ENCODE measurements around the gene TMEM212. TPM values are rescaled to one million over a fixed set of nuclear protein-coding genes. Genes with fewer than 3 reads are reported as not detected.

Gene TMEM212
- polyA plus RNA-seq, 2 donors, result not detected

- H3K4me3 ChIP-seq (ENCODE audit: low read depth in 1 of 2, low read length in 2 of 2), result no peak overlapping the region
- no peaks in the 10 kb centered on the region for H3K36me3 ChIP-seq (ENCODE audit: control insufficient read depth in 2 of 2, insufficient read depth in 2 of 2, low read length in 1 of 2)
- no peak overlapping the region for H3K27ac ChIP-seq (ENCODE audit: low read depth in 2 of 2, low read length in 1 of 2)
- peaks cover 0 to 2% of the 10 kb centered on the region in 2 donors for H3K4me1 ChIP-seq (ENCODE audit: control insufficient read depth in 2 of 2, insufficient read depth in 2 of 2, low read length in 1 of 2)
- no peaks in the 10 kb centered on the region for H3K27me3 ChIP-seq (ENCODE audit: control insufficient read depth in 1 of 2, insufficient read depth in 2 of 2, low read length in 2 of 2)
- 91 to 92% methylated on average over 4 of the region's 4 CpGs for WGBS, 2 donors
- H3K9me3 ChIP-seq (ENCODE audit: control insufficient read depth in 2 of 2, insufficient read depth in 1 of 2, low read depth in 1 of 2, low read length in 1 of 2), result no peaks in the 10 kb centered on the region
Measured at GRCh38 chr3:171880101-171880870, 37.1 kb downstream of the TMEM212 start.

DNA sequence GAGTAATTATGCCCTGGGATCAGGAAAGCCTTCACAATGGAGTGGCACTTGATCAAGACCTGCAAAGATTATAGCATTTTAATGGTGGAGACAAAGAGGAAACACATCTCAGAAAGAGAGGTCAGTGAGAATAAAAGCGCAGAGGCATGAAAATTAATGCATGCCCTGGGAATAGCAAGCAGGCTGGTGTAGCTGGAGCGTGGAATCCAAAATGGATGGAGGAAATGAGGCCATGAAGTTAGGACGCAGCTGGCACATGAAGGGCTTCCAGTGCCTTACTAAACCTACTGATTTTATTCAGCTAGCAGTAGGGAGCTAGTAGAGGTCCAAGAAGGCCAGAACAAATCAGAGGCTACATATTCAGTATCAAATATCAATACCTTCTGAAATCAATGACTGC lies 38.1 kb downstream of the TMEM212 start:
- Histone ChIP-seq H3K27ac (ENCODE audit: low read depth in 2 of 2, low read length in 1 of 2) (no peak overlapping the region), H3K4me1 (ENCODE audit: control insufficient read depth in 2 of 2, insufficient read depth in 2 of 2, low read length in 1 of 2) (no peaks in the 10 kb centered on the region), H3K9me3 (ENCODE audit: control insufficient read depth in 2 of 2, insufficient read depth in 1 of 2, low read depth in 1 of 2, low read length in 1 of 2) (no peaks in the 10 kb centered on the region), H3K4me3 (ENCODE audit: low read depth in 1 of 2, low read length in 2 of 2) (no peak overlapping the region), H3K36me3 (ENCODE audit: control insufficient read depth in 2 of 2, insufficient read depth in 2 of 2, low read length in 1 of 2) (no peaks in the 10 kb centered on the region), H3K27me3 (ENCODE audit: control insufficient read depth in 1 of 2, insufficient read depth in 2 of 2, low read length in 2 of 2) (no peaks in the 10 kb centered on the region)
- WGBS, 2 donors, result 81 to 92% methylated on average over 3 of the region's 3 CpGs

DNA sequence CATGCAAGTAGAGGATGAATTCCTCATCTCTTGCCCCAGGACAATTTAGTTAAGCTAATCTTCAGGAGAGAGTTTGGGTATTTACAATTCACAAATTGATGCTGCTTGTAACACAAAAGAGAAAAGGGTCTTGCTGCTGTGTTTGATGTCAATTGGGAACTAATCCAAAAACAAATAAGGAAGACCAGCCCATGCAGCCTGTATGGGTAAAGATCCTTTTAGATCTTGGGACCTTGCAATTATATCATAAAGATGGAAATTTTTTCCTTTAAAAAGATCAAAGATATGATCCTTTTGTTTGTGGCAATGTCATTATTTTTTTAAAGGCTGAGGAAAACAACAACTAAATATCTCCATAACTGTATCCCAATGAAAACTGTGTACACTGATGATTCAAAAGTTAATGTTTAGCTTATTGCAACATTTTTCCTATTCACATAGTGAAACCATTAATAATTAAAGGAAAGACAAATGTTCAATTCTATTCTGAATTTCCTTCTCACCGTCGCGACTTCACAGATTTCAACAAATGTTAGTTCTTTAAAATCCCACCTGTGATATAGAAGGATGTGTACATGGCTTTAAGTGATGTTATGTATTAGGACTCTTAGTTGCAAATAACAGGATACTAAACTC lies 40.2 kb downstream of the TMEM212 start:
- H3K27me3 ChIP-seq (ENCODE audit: control insufficient read depth in 1 of 2, insufficient read depth in 2 of 2, low read length in 2 of 2), result no peaks in the 10 kb centered on the region
- WGBS, 2 donors, result 79 to 82% methylated on average over 3 of the region's 3 CpGs
- H3K9me3 ChIP-seq (ENCODE audit: control insufficient read depth in 2 of 2, insufficient read depth in 1 of 2, low read depth in 1 of 2, low read length in 1 of 2), result no peaks in the 10 kb centered on the region
- no peaks in the 10 kb centered on the region for H3K36me3 ChIP-seq (ENCODE audit: control insufficient read depth in 2 of 2, insufficient read depth in 2 of 2, low read length in 1 of 2)
- no peak overlapping the region for H3K4me3 ChIP-seq (ENCODE audit: low read depth in 1 of 2, low read length in 2 of 2)
- H3K27ac ChIP-seq (ENCODE audit: low read depth in 2 of 2, low read length in 1 of 2), result no peak overlapping the region
- H3K4me1 ChIP-seq (ENCODE audit: control insufficient read depth in 2 of 2, insufficient read depth in 2 of 2, low read length in 1 of 2), result no peaks in the 10 kb centered on the region

- H3K36me3 ChIP-seq (ENCODE audit: control insufficient read depth in 2 of 2, insufficient read depth in 2 of 2, low read length in 1 of 2), result no peaks in the 10 kb centered on the region
- no peak overlapping the region for H3K27ac ChIP-seq (ENCODE audit: low read depth in 2 of 2, low read length in 1 of 2)
- H3K9me3 ChIP-seq (ENCODE audit: control insufficient read depth in 2 of 2, insufficient read depth in 1 of 2, low read depth in 1 of 2, low read length in 1 of 2), result no peaks in the 10 kb centered on the region
- WGBS, 2 donors, result 68 to 74% methylated on average over 6 of the region's 6 CpGs
- H3K4me3 ChIP-seq (ENCODE audit: low read depth in 1 of 2, low read length in 2 of 2), result no peak overlapping the region
- no peaks in the 10 kb centered on the region for H3K27me3 ChIP-seq (ENCODE audit: control insufficient read depth in 1 of 2, insufficient read depth in 2 of 2, low read length in 2 of 2)
- no peaks in the 10 kb centered on the region for H3K4me1 ChIP-seq (ENCODE audit: control insufficient read depth in 2 of 2, insufficient read depth in 2 of 2, low read length in 1 of 2)
Measured at GRCh38 chr3:171883893-171884279, 40.7 kb downstream of the TMEM212 start.

DNA sequence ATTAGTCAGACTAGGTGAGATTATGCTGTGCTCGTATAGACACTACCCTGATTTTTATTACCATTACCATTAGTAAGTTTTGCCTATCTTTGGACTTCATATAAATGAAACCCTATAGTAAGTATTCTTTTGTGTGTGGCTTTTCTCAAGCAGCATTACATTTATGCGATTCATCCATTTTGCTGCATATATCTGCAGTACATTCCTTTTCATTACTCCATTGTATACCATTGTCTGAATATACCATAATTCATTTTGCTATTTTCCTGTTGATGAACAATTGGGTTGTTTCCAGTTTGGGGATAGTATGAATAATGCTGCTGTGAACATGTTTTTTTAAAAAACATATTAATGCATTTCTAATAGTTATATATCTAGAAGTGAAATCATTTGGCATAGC lies 45.3 kb downstream of the TMEM212 start:
- 85 to 92% methylated on average over 2 of the region's 2 CpGs for WGBS, 2 donors

DNA sequence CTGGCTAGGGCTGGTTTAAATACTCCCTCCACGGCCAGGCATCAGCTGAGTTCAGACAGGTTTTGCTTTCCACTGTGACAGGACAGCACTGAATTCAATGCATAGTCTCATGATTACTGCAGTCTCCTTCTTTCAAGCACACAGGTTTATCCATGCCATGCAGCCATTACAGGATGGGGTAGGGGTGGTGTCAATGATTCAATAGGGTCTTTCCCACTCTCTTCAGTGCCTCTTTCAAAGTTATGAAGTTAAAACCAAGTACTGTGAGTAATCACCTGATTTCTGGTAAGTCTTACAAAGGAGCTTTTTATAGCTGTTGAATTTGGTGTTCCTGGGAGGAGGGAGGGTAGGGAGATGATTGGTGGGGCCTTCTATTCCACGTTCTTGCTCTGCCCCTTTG lies 47.2 kb downstream of the TMEM212 start:
- H3K36me3 ChIP-seq (ENCODE audit: control insufficient read depth in 2 of 2, insufficient read depth in 2 of 2, low read length in 1 of 2), result no peaks in the 10 kb centered on the region
- whole genome bisulfite sequencing, 2 donors, result 71 to 73% methylated on average over 2 of the region's 2 CpGs
- no peak overlapping the region for H3K4me3 ChIP-seq (ENCODE audit: low read depth in 1 of 2, low read length in 2 of 2)
- no peaks in the 10 kb centered on the region for H3K9me3 ChIP-seq (ENCODE audit: control insufficient read depth in 2 of 2, insufficient read depth in 1 of 2, low read depth in 1 of 2, low read length in 1 of 2)
- H3K4me1 ChIP-seq (ENCODE audit: control insufficient read depth in 2 of 2, insufficient read depth in 2 of 2, low read length in 1 of 2), result no peaks in the 10 kb centered on the region
- no peak overlapping the region for H3K27ac ChIP-seq (ENCODE audit: low read depth in 2 of 2, low read length in 1 of 2)
- no peaks in the 10 kb centered on the region for H3K27me3 ChIP-seq (ENCODE audit: control insufficient read depth in 1 of 2, insufficient read depth in 2 of 2, low read length in 2 of 2)

More for the DNA sequence above, 45.3 kb downstream of the TMEM212 start:
- Histone ChIP-seq H3K4me1 (ENCODE audit: control insufficient read depth in 2 of 2, insufficient read depth in 2 of 2, low read length in 1 of 2) (no peaks in the 10 kb centered on the region), H3K27me3 (ENCODE audit: control insufficient read depth in 1 of 2, insufficient read depth in 2 of 2, low read length in 2 of 2) (no peaks in the 10 kb centered on the region), H3K4me3 (ENCODE audit: low read depth in 1 of 2, low read length in 2 of 2) (no peak overlapping the region), H3K9me3 (ENCODE audit: control insufficient read depth in 2 of 2, insufficient read depth in 1 of 2, low read depth in 1 of 2, low read length in 1 of 2) (no peaks in the 10 kb centered on the region), H3K27ac (ENCODE audit: low read depth in 2 of 2, low read length in 1 of 2) (no peak overlapping the region), H3K36me3 (ENCODE audit: control insufficient read depth in 2 of 2, insufficient read depth in 2 of 2, low read length in 1 of 2) (no peaks in the 10 kb centered on the region)

GRCh38 chr3:171892457-171892856 lies 49.3 kb downstream of the TMEM212 start:
- Histone ChIP-seq H3K36me3 (ENCODE audit: control insufficient read depth in 2 of 2, insufficient read depth in 2 of 2, low read length in 1 of 2) (no peaks in the 10 kb centered on the region), H3K4me3 (ENCODE audit: low read depth in 1 of 2, low read length in 2 of 2) (no peak overlapping the region), H3K27ac (ENCODE audit: low read depth in 2 of 2, low read length in 1 of 2) (no peak overlapping the region), H3K4me1 (ENCODE audit: control insufficient read depth in 2 of 2, insufficient read depth in 2 of 2, low read length in 1 of 2) (no peaks in the 10 kb centered on the region), H3K9me3 (ENCODE audit: control insufficient read depth in 2 of 2, insufficient read depth in 1 of 2, low read depth in 1 of 2, low read length in 1 of 2) (no peaks in the 10 kb centered on the region), H3K27me3 (ENCODE audit: control insufficient read depth in 1 of 2, insufficient read depth in 2 of 2, low read length in 2 of 2) (no peaks in the 10 kb centered on the region)

GRCh38 chr3:171895291-171895690 lies 52.1 kb downstream of the TMEM212 start:
- Histone ChIP-seq H3K27me3 (ENCODE audit: control insufficient read depth in 1 of 2, insufficient read depth in 2 of 2, low read length in 2 of 2) (no peaks in the 10 kb centered on the region), H3K36me3 (ENCODE audit: control insufficient read depth in 2 of 2, insufficient read depth in 2 of 2, low read length in 1 of 2) (no peaks in the 10 kb centered on the region), H3K4me3 (ENCODE audit: low read depth in 1 of 2, low read length in 2 of 2) (no peak overlapping the region), H3K9me3 (ENCODE audit: control insufficient read depth in 2 of 2, insufficient read depth in 1 of 2, low read depth in 1 of 2, low read length in 1 of 2) (peaks cover 0 to under 1% of the 10 kb centered on the region in 2 donors), H3K27ac (ENCODE audit: low read depth in 2 of 2, low read length in 1 of 2) (no peak overlapping the region), H3K4me1 (ENCODE audit: control insufficient read depth in 2 of 2, insufficient read depth in 2 of 2, low read length in 1 of 2) (no peaks in the 10 kb centered on the region)

DNA sequence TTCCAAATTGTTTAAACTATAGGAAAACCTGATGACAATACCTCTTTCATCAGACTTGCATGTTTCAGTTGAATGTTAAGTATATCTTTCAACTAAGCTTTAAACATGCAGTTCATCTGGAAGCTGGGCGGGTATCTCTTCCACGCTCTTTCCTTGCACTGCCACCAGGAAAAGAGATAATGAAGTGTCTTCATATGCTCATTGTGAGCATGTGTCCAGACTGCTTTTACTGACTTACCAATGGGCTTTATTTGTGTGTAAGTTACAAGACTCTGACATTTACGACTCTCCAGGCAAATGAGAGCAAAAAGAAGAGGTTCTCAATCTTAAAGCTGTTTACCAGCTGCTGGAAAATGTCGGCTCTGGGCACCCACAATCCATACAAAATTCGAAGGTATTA lies 52.8 kb downstream of the TMEM212 start:
- no peak overlapping the region for H3K27ac ChIP-seq (ENCODE audit: low read depth in 2 of 2, low read length in 1 of 2)
- no peaks in the 10 kb centered on the region for H3K4me1 ChIP-seq (ENCODE audit: control insufficient read depth in 2 of 2, insufficient read depth in 2 of 2, low read length in 1 of 2)
- H3K4me3 ChIP-seq (ENCODE audit: low read depth in 1 of 2, low read length in 2 of 2), result no peak overlapping the region
- WGBS, 2 donors, result 84 to 89% methylated on average over 5 of the region's 5 CpGs
- no peaks in the 10 kb centered on the region for H3K27me3 ChIP-seq (ENCODE audit: control insufficient read depth in 1 of 2, insufficient read depth in 2 of 2, low read length in 2 of 2)
- peaks cover 0 to 3% of the 10 kb centered on the region in 2 donors for H3K9me3 ChIP-seq (ENCODE audit: control insufficient read depth in 2 of 2, insufficient read depth in 1 of 2, low read depth in 1 of 2, low read length in 1 of 2)
- H3K36me3 ChIP-seq (ENCODE audit: control insufficient read depth in 2 of 2, insufficient read depth in 2 of 2, low read length in 1 of 2), result no peaks in the 10 kb centered on the region

- peaks cover 0 to 3% of the 10 kb centered on the region in 2 donors for H3K9me3 ChIP-seq (ENCODE audit: control insufficient read depth in 2 of 2, insufficient read depth in 1 of 2, low read depth in 1 of 2, low read length in 1 of 2)
- H3K4me3 ChIP-seq (ENCODE audit: low read depth in 1 of 2, low read length in 2 of 2), result no peak overlapping the region
- no peaks in the 10 kb centered on the region for H3K36me3 ChIP-seq (ENCODE audit: control insufficient read depth in 2 of 2, insufficient read depth in 2 of 2, low read length in 1 of 2)
- no peaks in the 10 kb centered on the region for H3K27me3 ChIP-seq (ENCODE audit: control insufficient read depth in 1 of 2, insufficient read depth in 2 of 2, low read length in 2 of 2)
- WGBS, 2 donors, result 93 to 97% methylated on average over 3 of the region's 3 CpGs
- H3K4me1 ChIP-seq (ENCODE audit: control insufficient read depth in 2 of 2, insufficient read depth in 2 of 2, low read length in 1 of 2), result no peaks in the 10 kb centered on the region
- H3K27ac ChIP-seq (ENCODE audit: low read depth in 2 of 2, low read length in 1 of 2), result no peak overlapping the region
Measured at GRCh38 chr3:171896316-171896715, 53.2 kb downstream of the TMEM212 start.

Data from esophagus (tissue), 2 donors.